Measurements from ENCODE around the gene MAF.

- TF ChIP-seq CTCF (IDR thresholded peaks at IDR 0.05), result no peak
- TF ChIP-seq POLR2A (IDR thresholded peaks at IDR 0.05), result no peak
Measured at GRCh38 chr16:79557421-79557820, 43.1 kb downstream of the MAF start.
